Islet of Langerhans (tissue), 1 donor: ENCODE data around the gene CACNG6.
A peak's percentile ranks its signal among the peaks of the same experiment; 100 is the strongest.

Experiments used
- FAIRE-seq: peaks from one replicate; lab custom pipeline; 2011; peaks lifted over from hg19 to GRCh38; lab: Jason Lieb, UNC

Gene CACNG6

DNA sequence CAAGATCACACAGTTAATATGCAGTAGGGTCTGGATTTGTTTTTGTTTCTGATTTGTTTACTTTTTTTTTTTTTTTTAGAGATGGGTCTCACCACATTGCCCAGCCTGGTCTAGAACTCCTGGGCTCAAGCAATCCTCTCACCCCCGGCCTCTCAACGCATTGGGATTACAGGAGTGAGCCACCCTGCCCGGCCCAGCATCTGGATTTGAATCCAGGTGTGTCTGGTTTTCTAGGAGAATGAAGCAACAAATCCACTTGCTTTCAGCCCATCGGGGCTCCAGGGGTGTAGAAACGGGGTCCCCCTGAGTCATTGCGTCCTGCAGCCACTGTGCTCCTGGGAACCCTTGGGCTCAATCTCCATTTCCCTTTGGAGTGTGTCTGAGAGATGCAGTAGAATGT lies 22.1 kb upstream of the CACNG6 start:
- FAIRE-seq = no peak

GRCh38 chr19:53971673-53972072 lies 19.8 kb upstream of the CACNG6 start:
- no peak for FAIRE-seq

GRCh38 chr19:53977429-53977990 lies 13.9 kb upstream of the CACNG6 start:
- peak; percentile 51 for FAIRE-seq

- no peak for FAIRE-seq
Observed at GRCh38 chr19:53977991-53978731, 13.3 kb upstream of the CACNG6 start.

DNA sequence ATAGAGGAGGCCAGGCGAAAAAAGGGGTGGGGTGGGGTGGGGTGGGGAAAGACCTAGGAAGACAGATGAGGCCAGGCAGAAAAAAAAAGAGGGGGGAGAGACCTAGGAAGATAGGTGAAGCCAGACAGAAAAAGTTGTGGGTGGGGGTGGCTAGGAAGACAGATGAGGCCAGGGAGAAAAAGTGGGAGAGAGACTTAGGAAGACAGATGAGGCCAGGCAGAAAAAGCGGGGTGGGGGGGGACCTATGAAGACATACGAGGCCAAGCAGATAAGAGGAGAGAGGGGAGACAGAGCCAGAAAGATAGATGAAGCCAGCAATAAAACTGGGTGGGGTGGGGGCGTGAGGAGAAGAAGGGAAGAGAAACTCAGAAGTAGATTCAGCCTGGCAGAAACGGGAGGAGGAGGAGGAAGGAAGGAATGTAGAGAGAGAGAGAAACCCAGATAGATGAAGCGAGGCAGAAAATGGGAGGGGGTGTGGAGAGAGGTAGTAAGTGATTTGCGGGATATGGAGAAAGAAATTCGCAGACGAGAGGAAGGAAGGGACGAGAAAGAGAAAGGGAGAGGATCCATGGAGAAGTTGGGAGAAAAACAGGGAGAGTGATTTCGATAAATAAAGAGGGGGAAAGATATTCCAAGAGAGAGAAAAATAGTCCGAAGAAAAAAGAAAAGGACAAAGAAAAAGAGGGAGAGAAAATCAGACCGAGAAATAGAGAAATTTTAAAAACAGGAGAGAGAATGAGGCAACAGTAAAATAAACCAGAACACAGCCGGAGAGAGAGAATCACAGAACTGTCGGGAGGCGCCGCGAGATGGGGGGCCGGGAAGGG lies 12.2 kb upstream of the CACNG6 start:
- no peak for FAIRE-seq

GRCh38 chr19:53980539-53981375 lies 10.7 kb upstream of the CACNG6 start:
- no peak for FAIRE-seq

DNA sequence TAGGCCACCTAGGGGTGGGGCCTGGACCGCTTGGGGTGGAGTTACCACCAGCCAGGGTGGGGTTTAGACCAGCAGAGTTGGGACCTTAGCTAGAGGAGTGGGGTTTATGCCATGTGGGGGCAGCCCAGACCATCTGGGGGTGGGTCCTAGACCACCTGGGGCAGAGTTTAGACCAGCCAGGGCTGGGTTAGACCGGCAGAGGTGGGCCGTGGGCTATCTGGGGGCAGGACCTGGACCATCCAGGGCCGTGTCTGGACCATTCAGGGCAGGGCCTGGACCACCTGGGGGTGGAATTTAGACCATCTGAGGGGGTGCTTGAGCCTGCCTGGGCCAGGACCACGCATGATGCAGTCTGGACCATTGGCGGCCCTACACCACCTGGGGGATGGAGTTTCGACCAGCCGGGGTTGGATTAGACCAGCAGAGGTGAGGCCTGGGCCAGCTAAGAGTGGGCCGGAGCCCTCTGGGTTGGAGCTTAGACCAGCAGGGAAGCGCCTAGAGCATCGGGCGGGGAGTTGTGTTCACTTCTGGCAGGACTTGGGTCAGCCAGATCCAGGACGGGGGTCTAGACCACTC lies 10.0 kb upstream of the CACNG6 start:
- no peak for FAIRE-seq

DNA sequence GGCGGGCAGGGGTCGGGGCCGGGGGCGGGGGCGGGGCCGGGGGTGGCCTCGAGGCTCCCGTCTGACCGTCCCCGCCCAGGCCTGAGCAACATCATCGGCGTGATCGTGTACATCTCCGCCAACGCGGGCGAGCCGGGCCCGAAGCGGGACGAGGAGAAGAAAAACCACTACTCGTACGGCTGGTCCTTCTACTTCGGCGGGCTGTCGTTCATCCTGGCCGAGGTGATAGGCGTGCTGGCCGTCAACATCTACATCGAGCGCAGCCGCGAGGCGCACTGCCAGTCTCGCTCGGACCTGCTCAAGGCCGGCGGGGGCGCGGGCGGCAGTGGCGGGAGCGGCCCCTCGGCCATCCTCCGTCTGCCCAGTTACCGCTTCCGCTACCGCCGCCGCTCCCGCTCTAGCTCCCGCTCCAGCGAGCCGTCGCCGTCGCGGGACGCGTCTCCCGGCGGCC lies 9.4 kb upstream of the CACNG6 start:
- FAIRE-seq = no peak

GRCh38 chr19:53982611-53983010 lies 8.8 kb upstream of the CACNG6 start:
- FAIRE-seq = no peak

DNA sequence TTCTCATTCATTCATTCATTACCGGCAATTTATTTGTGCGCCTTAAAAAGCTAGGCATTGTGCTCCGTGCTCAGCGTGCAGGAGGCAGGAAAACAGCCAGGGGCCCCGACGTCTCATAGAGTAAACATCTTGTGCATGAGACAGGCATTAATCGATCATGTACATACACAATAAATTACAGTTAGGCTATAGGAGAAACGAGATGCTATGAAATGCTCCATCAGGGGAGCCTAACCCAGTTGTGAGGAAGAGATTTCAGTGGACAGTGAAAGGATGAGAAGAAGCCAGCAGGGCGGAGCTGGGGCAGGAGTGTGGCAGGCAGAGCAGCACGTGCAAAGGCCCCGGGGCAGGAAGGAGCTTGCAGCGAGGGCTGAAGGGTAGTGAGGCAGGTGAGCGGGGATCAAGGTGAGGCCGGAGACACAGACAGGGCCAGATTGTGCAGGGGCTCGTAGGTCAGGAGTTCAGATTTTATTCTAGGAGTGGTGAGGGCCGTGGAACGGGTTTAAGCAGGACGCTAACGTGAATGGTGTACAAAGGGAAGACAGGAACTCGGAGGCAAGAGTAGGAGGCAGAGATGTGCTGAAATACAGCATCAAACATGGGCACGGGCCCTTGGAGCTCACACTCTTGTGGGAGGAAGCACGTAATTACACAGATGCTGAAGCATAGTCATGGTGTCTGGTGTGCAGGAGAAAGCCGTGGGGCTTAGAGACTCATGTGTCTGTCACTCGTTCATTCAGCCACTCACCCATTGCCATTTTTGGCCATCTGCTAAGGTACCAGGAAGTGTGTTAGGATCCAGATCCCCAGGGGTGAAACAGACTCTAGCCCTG lies 7.8 kb upstream of the CACNG6 start:
- no peak for FAIRE-seq

- FAIRE-seq = no peak
Observed at GRCh38 chr19:53985863-53986262, 5.6 kb upstream of the CACNG6 start.

- FAIRE-seq = no peak
Observed at GRCh38 chr19:53988981-53989380, 2.5 kb upstream of the CACNG6 start.

DNA sequence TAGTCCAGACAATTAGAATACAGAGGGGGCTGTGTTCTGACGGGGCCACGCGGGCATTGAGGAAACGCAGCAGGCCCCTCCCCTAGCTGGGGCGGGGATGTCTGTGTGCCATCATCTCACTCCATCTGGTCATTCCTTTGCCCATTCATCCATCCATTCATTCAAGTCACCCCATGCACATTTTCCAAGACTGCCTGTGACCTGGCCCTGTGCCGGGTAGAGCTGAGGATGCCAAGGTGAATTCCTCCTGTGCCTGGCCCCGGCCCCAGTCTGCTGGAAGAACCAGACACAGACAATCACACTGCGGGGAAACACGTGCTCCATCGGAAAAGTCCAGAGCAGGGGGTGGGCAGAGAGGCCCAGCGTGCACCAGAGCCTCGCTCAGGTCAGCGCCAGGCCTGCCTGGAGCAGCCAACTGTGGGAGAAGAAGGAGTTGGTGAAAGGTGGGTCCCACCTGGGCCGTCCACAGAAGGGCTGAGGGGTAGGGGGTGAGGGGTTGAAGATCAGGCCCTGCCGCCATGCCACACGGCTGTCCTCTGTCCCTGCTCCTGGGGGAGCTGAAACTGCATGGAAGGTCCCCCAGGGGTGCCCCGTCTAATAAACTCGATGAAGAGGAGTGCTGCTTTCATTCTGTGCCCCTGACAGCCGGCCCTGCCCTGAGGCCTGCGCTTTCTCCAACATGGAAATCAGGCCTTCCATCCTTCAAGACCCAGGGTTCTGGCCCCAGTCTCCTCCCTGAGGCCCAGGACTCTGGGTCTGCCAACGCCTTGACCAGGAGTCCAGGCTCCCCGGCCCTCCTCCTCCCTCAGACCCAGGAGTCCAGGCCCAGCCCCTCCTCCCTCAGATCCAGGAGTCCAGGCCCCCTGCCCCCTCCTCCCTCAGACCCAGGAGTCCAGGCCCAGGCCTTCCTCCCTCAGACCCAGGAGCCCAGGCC lies 1.6 kb upstream of the CACNG6 start:
- no peak for FAIRE-seq

- no peak for FAIRE-seq
Observed at GRCh38 chr19:53992211-53992610, 774 bp downstream of the CACNG6 start.

DNA sequence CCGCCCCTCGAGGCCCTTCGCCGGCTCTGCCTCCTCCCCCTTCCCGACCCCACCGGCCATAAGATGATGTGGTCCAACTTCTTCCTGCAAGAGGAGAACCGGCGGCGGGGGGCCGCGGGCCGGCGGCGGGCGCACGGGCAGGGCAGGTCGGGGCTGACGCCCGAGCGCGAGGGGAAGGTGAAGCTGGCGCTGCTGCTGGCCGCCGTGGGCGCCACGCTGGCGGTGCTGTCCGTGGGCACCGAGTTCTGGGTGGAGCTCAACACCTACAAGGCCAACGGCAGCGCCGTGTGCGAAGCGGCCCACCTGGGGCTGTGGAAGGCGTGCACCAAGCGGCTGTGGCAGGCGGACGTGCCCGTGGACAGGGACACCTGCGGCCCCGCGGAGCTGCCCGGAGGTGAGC lies 1.4 kb downstream of the CACNG6 start:
- no peak for FAIRE-seq

- FAIRE-seq = no peak
Observed at GRCh38 chr19:53993448-53993847, 2.0 kb downstream of the CACNG6 start.

- no peak for FAIRE-seq
Observed at GRCh38 chr19:53994811-53995210, 3.4 kb downstream of the CACNG6 start.

GRCh38 chr19:53998223-53998622 lies 6.8 kb downstream of the CACNG6 start:
- no peak for FAIRE-seq

DNA sequence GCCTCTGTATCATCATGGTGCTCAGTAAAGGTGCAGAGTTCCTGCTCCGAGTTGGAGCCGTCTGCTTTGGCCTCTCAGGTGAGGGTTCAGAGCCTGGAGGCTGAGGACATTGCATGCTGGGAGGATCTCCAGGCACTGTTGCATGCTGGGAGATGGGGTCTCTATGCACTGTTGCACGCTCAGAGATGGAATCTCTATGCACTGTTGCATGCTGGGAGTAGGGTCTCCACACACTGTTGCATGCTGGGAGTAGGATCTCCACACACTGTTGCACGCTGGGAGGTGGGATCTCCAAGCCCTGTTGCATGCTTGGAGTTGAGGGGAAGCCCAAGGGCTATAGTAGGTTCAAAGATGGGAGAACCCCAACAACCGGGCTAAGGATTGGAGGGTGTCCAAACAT lies 8.3 kb downstream of the CACNG6 start:
- no peak for FAIRE-seq

DNA sequence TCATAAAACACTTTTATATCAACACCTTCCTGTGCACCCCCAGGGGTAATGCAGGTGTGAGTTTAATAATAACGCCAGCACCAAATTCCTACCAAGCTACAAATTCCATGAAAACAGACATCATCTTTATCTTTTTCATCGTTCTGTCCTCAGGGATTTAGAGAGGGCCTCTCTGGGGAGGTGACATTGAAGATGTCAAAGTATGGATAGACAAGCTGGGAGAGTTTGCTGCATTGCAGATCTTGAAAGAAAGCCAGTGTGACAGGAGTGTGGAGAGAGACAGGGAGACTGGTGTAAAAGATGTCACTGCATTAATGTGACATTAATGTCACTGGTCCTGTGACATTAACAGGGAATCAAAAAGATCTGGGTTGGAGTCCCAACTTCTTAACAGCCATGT lies 10.1 kb downstream of the CACNG6 start:
- no peak for FAIRE-seq
